Spleen (tissue), 11 donors: ENCODE data around the gene LMF1. TPM values are rescaled to one million over a fixed set of nuclear protein-coding genes. Genes with fewer than 3 reads are reported as not detected.

Source experiments
- DNase-seq: peaks from one replicate; pipeline ENCODE4 v3.0.0-alpha.2; 2020
- H3K27ac ChIP-seq, 8 donors: fragments of 200-600 bp; sonication (generic) in 7 of 8; 1 replicate in 4 of 8; 2 replicates in 4 of 8; pipeline versions ENCODE4 v1.5.0 to v1.8.0; 2016 to 2021; ENCODE audit warnings: inconsistent platforms in 4 of 8, mild to moderate bottlenecking in 4 of 8, moderate library complexity in 1 of 8
- H3K27me3 ChIP-seq, 7 donors: fragments of 200-600 bp; sonication (generic) in 6 of 7; replicated peaks in 1 of 7; 1 replicate in 4 of 7; 2 replicates in 3 of 7; pipeline versions ENCODE4 v1.5.0 to v1.8.0; 2016 to 2021; ENCODE audit warnings: inconsistent platforms in 3 of 7, mild to moderate bottlenecking in 1 of 7
- H3K36me3 ChIP-seq, 6 donors: fragments of 200-600 bp; sonication (generic) in 5 of 6; 1 replicate in 4 of 6; 2 replicates in 2 of 6; pipeline versions ENCODE4 v1.5.0 to v1.8.0; 2016 to 2021; ENCODE audit warnings: inconsistent platforms in 2 of 6
- H3K4me1 ChIP-seq, 6 donors: fragments of 200-600 bp; sonication (generic) in 5 of 6; 1 replicate in 3 of 6; 2 replicates in 3 of 6; pipeline versions ENCODE4 v1.5.0 to v1.8.0; 2016 to 2021; ENCODE audit warnings: inconsistent platforms in 3 of 6
- H3K4me3 ChIP-seq, 8 donors: fragments of 200-600 bp; sonication (generic) in 7 of 8; 1 replicate in 4 of 8; 2 replicates in 4 of 8; pipeline versions ENCODE4 v1.5.0 to v1.8.0; 2016 to 2021; ENCODE audit warnings: inconsistent platforms in 4 of 8, mild to moderate bottlenecking in 4 of 8, moderate library complexity in 2 of 8
- H3K9me3 ChIP-seq, 8 donors: fragments of 200-600 bp; sonication (generic) in 7 of 8; 1 replicate in 4 of 8; 2 replicates in 4 of 8; pipeline versions ENCODE4 v1.5.0 to v1.8.0; 2016 to 2021; ENCODE audit warnings: inconsistent platforms in 4 of 8
- CTCF ChIP-seq, 11 experiments: fragments of 200-600 bp in 7 of 11; fragments of 450-650 bp in 4 of 11; sonication (generic) in 4 of 11; IDR thresholded peaks in 8 of 11; conservative IDR thresholded peaks in 3 of 11; 1 replicate in 7 of 11; 2 replicates in 4 of 11; pipeline versions ENCODE4 v1.4.0 to v1.8.0; 2016 to 2021; ENCODE audit warnings: antibody characterized with exemption in 11 of 11, inconsistent platforms in 4 of 11, mild to moderate bottlenecking in 1 of 11
- POLR2A ChIP-seq, 3 donors: fragments of 450-650 bp; IDR thresholded peaks; one replicate each; pipeline ENCODE4 v1.5.1; 2017; ENCODE audit warnings: antibody characterized with exemption in 3 of 3, mild to moderate bottlenecking in 1 of 3
- POLR2AphosphoS5 ChIP-seq, 3 donors: sonication (generic); formaldehyde crosslinking; IDR thresholded peaks; one replicate each; pipeline ENCODE4 v1.5.1; 2017; ENCODE audit warnings: antibody characterized with exemption in 3 of 3
- WGBS, 5 donors: extraction: QIAGEN DNeasy Blood & Tissue Kit in 3 of 5; methylation state at CpG; one replicate each; pipeline versions ENCODE4 v1.1.5 to v1.1.7; 2013 to 2018; 5-methylcytosine and 5-hydroxymethylcytosine counted together
- intact Hi-C: fragments of 100-400 bp; cut with DNase I; formaldehyde crosslinking; loops from one replicate; pipeline ENCODE4 v1.15.0; 2023; ENCODE audit warnings: low total_unique reads
- polyA plus RNA-seq, 3 donors: library from polyadenylated mRNA; stranded (reverse); fragments of 200-250 nt; gene quantifications; one replicate each; pipeline ENCODE4 v1.2.1, GENCODE V29; 2013
- total RNA-seq, 7 donors: library from RNA; depleted of rRNA in 3 of 7; stranded (reverse); fragments of >200 nt in 3 of 7; fragmentation: NEBNext Ultra II Directional in 4 of 7; extraction: Animal tissue kit (Norgen Biotek cat#: 25700) in 4 of 7; gene quantifications; one replicate each; pipeline versions ENCODE4 v1.1.0 to v1.2.1, GENCODE V29; 2016 to 2021
- donor health status: healthy with polysubstance abuse.
- donor health status: DM: no; HTN: no; CAD: no; lungs with moderate emphysema.
- donor health status: DM: no; HTN: no; CAD: no.
- donor health status: Bipolar disorder and iron deficiency.
- donor health status: healthy.
- donor health status: DM: no; HTN: no; CAD: no.
- donor health status: DM: yes; HTN: yes; CAD: no.

LMF1 gene
- total and polyA plus RNA-seq, 10 donors = 10.4 to 57.6 (median 32.5) TPM

- no peak overlapping the region for H3K27ac ChIP-seq
- intact Hi-C loops = no loop called here
- peaks cover 0 to 60% (median 12%) of the 10 kb centered on the region in 7 donors for H3K27me3 ChIP-seq
- no peak overlapping the region for H3K4me3 ChIP-seq
- H3K4me1 ChIP-seq = no peaks in the 10 kb centered on the region
- no peaks in the 10 kb centered on the region for H3K9me3 ChIP-seq
- H3K36me3 ChIP-seq = no peaks in the 10 kb centered on the region
- 20 to 56% (median 29%) methylated on average over 7 to 20 of the region's 20 CpGs for WGBS, 5 donors
- TF ChIP-seq POLR2AphosphoS5 (IDR thresholded peaks at IDR 0.05) = no peak
- no peak for TF ChIP-seq CTCF (IDR thresholded peaks at IDR 0.05 in 8 of 11, conservative IDR thresholded peaks at IDR 0.05 in 3 of 11)
- TF ChIP-seq POLR2A (IDR thresholded peaks at IDR 0.05) = no peak
- DNase-seq = no peak
Measured at GRCh38 chr16:1010251-1010650, 39.5 kb upstream of the LMF1 start.

GRCh38 chr16:1009358-1010150, 38.8 kb upstream of the LMF1 start:
- 64 to 75% (median 67%) methylated on average over 27 to 30 of the region's 30 CpGs for WGBS, 5 donors

GRCh38 chr16:1008085-1008484, 37.3 kb upstream of the LMF1 start:
- no peak for DNase-seq
- intact Hi-C loops = no loop called here
- Histone ChIP-seq H3K27me3 (peaks cover 0 to 74% (median 12%) of the 10 kb centered on the region in 7 donors), H3K9me3 (no peaks in the 10 kb centered on the region), H3K36me3 (no peaks in the 10 kb centered on the region), H3K27ac (no peak overlapping the region), H3K4me3 (no peak overlapping the region), H3K4me1 (peaks cover 0 to 15% (median 7%) of the 10 kb centered on the region in 6 donors)
- WGBS, 5 donors = 84 to 90% (median 87%) methylated on average over 6 to 14 of the region's 14 CpGs
- no peak for TF ChIP-seq POLR2AphosphoS5 (IDR thresholded peaks at IDR 0.05)
- TF ChIP-seq POLR2A (IDR thresholded peaks at IDR 0.05) = no peak
- TF ChIP-seq CTCF (IDR thresholded peaks at IDR 0.05 in 8 of 11, conservative IDR thresholded peaks at IDR 0.05 in 3 of 11) = no peak

More at GRCh38 chr16:1009358-1010150, 38.8 kb upstream of the LMF1 start:
- no peak overlapping the region for H3K4me3 ChIP-seq
- no peak for DNase-seq
- peaks cover 0 to under 1% (median 0%) of the 10 kb centered on the region in 6 donors for H3K4me1 ChIP-seq
- H3K27ac ChIP-seq = no peak overlapping the region
- H3K9me3 ChIP-seq = no peaks in the 10 kb centered on the region
- intact Hi-C loops = no loop called here
- TF ChIP-seq POLR2A (IDR thresholded peaks at IDR 0.05) (no peak), CTCF (IDR thresholded peaks at IDR 0.05 in 8 of 11, conservative IDR thresholded peaks at IDR 0.05 in 3 of 11) (no peak), POLR2AphosphoS5 (IDR thresholded peaks at IDR 0.05) (no peak)
- peaks cover 0 to 60% (median 12%) of the 10 kb centered on the region in 7 donors for H3K27me3 ChIP-seq
- H3K36me3 ChIP-seq = no peaks in the 10 kb centered on the region

GRCh38 chr16:1007284-1007850, 36.6 kb upstream of the LMF1 start:
- no peaks in the 10 kb centered on the region for H3K36me3 ChIP-seq
- no peak overlapping the region for H3K4me3 ChIP-seq
- intact Hi-C loops = no loop called here
- peaks cover 0 to 81% (median 15%) of the 10 kb centered on the region in 7 donors for H3K27me3 ChIP-seq
- H3K4me1 ChIP-seq = peaks cover 0 to 22% (median 10%) of the 10 kb centered on the region in 6 donors
- no peak for DNase-seq
- no peaks in the 10 kb centered on the region for H3K9me3 ChIP-seq
- TF ChIP-seq POLR2AphosphoS5 (IDR thresholded peaks at IDR 0.05) (no peak), POLR2A (IDR thresholded peaks at IDR 0.05) (no peak), CTCF (IDR thresholded peaks at IDR 0.05 in 8 of 11, conservative IDR thresholded peaks at IDR 0.05 in 3 of 11) (no peak)
- WGBS, 5 donors = 79 to 89% (median 82%) methylated on average over 6 to 16 of the region's 16 CpGs
- H3K27ac ChIP-seq = no peak overlapping the region
